ENCODE data around the gene SSU72.
A peak's percentile ranks its signal among the peaks of the same experiment; 100 is the strongest.
"Not testable (repeated sequence)": the region's sequence is repeated elsewhere in the genome, so short reads cannot be mapped to it uniquely, and the experiment has no call there.

The SSU72 gene

GRCh38 chr1:1534401-1535154, 40.1 kb downstream of the SSU72 start:
- H3K4me1 ChIP-seq (ENCODE audit: control extremely low read depth in 1 of 4, control insufficient read depth in 4 of 4, insufficient read depth in 4 of 4, low read length in 3 of 4) = peaks cover 0 to 5% (median 2%) of the 10 kb centered on the region in 4 experiments
- peaks cover under 1 to 17% (median 11%) of the 10 kb centered on the region in 4 experiments for H3K36me3 ChIP-seq (ENCODE audit: control insufficient read depth in 4 of 4, insufficient read depth in 4 of 4, low read length in 3 of 4)
- H3K27me3 ChIP-seq (replicated peaks in 2 of 5; ENCODE audit: control insufficient read depth in 4 of 5, insufficient read depth in 5 of 5, low read length in 4 of 5) = peaks cover 0 to 5% (median 0%) of the 10 kb centered on the region in 5 experiments
- CTCF ChIA-PET = no interaction called here
- WGBS (ENCODE audit: insufficient coverage) = 100% methylated on average over 7 of the region's 31 CpGs
- peaks cover 0 to 7% (median 4%) of the 10 kb centered on the region in 5 experiments for H3K9me3 ChIP-seq (ENCODE audit: control extremely low read depth in 1 of 5, control insufficient read depth in 4 of 5, insufficient read depth in 2 of 5, low read depth in 1 of 5, low read length in 4 of 5)
- H3K4me3 ChIP-seq (ENCODE audit: control insufficient read depth in 1 of 7, extremely low read depth in 1 of 7, insufficient read depth in 4 of 7, low read depth in 2 of 7, low read length in 6 of 7) = no peak overlapping the region
- H3K27ac ChIP-seq (ENCODE audit: insufficient read depth in 1 of 2, low read depth in 1 of 2, low read length in 2 of 2, poor library complexity in 1 of 2, severe bottlenecking in 2 of 2) = no peak overlapping the region
- DNase-seq = no peak
- POLR2A ChIA-PET = no interaction called here

GRCh38 chr1:1533894-1534291, 40.8 kb downstream of the SSU72 start:
- DNase-seq; H3K27ac ChIP-seq (ENCODE audit: insufficient read depth in 1 of 2, low read depth in 1 of 2, low read length in 2 of 2, poor library complexity in 1 of 2, severe bottlenecking in 2 of 2); H3K9me3 ChIP-seq (ENCODE audit: control extremely low read depth in 1 of 5, control insufficient read depth in 4 of 5, insufficient read depth in 2 of 5, low read depth in 1 of 5, low read length in 4 of 5); H3K27me3 ChIP-seq (replicated peaks in 2 of 5; ENCODE audit: control insufficient read depth in 4 of 5, insufficient read depth in 5 of 5, low read length in 4 of 5); H3K4me3 ChIP-seq (ENCODE audit: control insufficient read depth in 1 of 7, extremely low read depth in 1 of 7, insufficient read depth in 4 of 7, low read depth in 2 of 7, low read length in 6 of 7); CTCF ChIA-PET; H3K4me1 ChIP-seq (ENCODE audit: control extremely low read depth in 1 of 4, control insufficient read depth in 4 of 4, insufficient read depth in 4 of 4, low read length in 3 of 4); POLR2A ChIA-PET: not testable (repeated sequence)
- 97% methylated on average over 6 of the region's 18 CpGs for WGBS (ENCODE audit: insufficient coverage)
- peaks cover 3 to 22% (median 14%) of the 10 kb centered on the region in 4 experiments for H3K36me3 ChIP-seq (ENCODE audit: control insufficient read depth in 4 of 4, insufficient read depth in 4 of 4, low read length in 3 of 4)

DNA sequence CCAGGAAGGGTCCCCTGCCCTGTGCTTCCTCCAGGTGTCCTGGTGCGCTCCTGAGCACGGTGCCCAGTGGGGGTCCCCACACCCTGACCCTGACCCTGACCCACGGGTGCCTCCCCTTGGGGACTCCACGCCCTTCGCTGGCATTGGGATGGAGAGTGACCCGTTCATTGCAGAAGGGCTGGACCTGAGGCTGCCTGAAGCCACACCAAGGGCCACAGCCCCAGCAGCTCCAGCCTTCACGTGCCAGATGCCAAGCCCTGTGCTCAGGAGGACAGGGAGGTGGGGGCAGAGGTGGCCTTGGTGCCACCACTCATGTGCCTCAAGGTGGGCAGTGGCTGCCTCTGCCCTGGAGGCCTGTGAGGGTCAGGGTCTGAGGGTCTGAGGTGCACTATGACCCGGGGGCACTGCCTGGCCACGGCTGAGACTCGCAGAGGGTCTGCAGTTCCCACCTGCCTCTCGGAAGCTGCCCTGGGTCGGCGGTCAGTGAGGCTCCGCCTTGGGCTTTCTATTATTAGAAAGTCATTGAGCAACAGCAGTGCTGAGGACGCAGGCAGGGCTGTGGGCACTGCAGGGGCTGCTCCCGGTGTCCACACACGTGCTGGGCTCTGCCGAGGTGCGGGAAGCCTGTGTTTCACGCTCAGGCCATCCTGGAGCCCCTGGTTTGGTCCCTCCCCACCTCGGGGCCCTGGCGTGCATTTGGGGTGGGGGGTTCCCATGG, 41.3 kb downstream of the SSU72 start:
- CTCF ChIA-PET; H3K4me1 ChIP-seq (ENCODE audit: control extremely low read depth in 1 of 4, control insufficient read depth in 4 of 4, insufficient read depth in 4 of 4, low read length in 3 of 4); H3K4me3 ChIP-seq (ENCODE audit: control insufficient read depth in 1 of 7, extremely low read depth in 1 of 7, insufficient read depth in 4 of 7, low read depth in 2 of 7, low read length in 6 of 7); H3K9me3 ChIP-seq (ENCODE audit: control extremely low read depth in 1 of 5, control insufficient read depth in 4 of 5, insufficient read depth in 2 of 5, low read depth in 1 of 5, low read length in 4 of 5); DNase-seq; H3K27ac ChIP-seq (ENCODE audit: insufficient read depth in 1 of 2, low read depth in 1 of 2, low read length in 2 of 2, poor library complexity in 1 of 2, severe bottlenecking in 2 of 2); H3K27me3 ChIP-seq (replicated peaks in 2 of 5; ENCODE audit: control insufficient read depth in 4 of 5, insufficient read depth in 5 of 5, low read length in 4 of 5); POLR2A ChIA-PET: not testable (repeated sequence)
- H3K36me3 ChIP-seq (ENCODE audit: control insufficient read depth in 4 of 4, insufficient read depth in 4 of 4, low read length in 3 of 4) = peaks cover 3 to 28% (median 17%) of the 10 kb centered on the region in 4 experiments
- 96% methylated on average over 7 of the region's 22 CpGs for WGBS (ENCODE audit: insufficient coverage)

DNA sequence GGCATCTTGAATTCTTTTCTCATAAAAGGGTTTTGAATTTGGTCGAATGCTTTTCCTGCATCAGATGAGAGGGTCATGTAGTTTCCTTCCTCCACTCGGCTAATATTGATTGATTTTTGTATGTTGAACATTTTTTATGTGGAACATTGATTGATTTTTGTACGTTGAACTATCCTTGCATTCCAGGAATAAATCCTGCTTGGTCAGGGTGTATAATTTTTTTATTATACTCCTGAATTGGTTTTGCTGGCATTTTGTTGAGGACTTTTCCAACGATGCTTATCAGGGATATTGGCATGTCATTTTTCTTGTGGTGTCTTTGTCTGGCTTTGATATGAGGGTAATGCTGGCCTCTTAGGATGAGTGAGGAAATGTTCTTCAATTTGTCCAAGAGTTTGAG, 42.7 kb downstream of the SSU72 start:
- Histone ChIP-seq H3K27ac (ENCODE audit: insufficient read depth in 1 of 2, low read depth in 1 of 2, low read length in 2 of 2, poor library complexity in 1 of 2, severe bottlenecking in 2 of 2) (no peak overlapping the region), H3K36me3 (ENCODE audit: control insufficient read depth in 4 of 4, insufficient read depth in 4 of 4, low read length in 3 of 4) (peaks cover 3 to 39% (median 23%) of the 10 kb centered on the region in 4 experiments), H3K4me1 (ENCODE audit: control extremely low read depth in 1 of 4, control insufficient read depth in 4 of 4, insufficient read depth in 4 of 4, low read length in 3 of 4) (no peaks in the 10 kb centered on the region), H3K4me3 (ENCODE audit: control insufficient read depth in 1 of 7, extremely low read depth in 1 of 7, insufficient read depth in 4 of 7, low read depth in 2 of 7, low read length in 6 of 7) (no peak overlapping the region), H3K27me3 (replicated peaks in 2 of 5; ENCODE audit: control insufficient read depth in 4 of 5, insufficient read depth in 5 of 5, low read length in 4 of 5) (no peaks in the 10 kb centered on the region), H3K9me3 (ENCODE audit: control extremely low read depth in 1 of 5, control insufficient read depth in 4 of 5, insufficient read depth in 2 of 5, low read depth in 1 of 5, low read length in 4 of 5) (peaks cover 0 to 9% (median 6%) of the 10 kb centered on the region in 5 experiments)
- DNase-seq = peak in 1 of 3 donors; percentile 26
- CTCF ChIA-PET = no interaction called here
- 92% methylated on average over 3 of the region's 4 CpGs for WGBS (ENCODE audit: insufficient coverage)
- POLR2A ChIA-PET = no interaction called here

- CTCF ChIA-PET = interaction anchor here (1.5 kb wide), 1 partner anchor 9 kb away, joined by 3 read pairs; no protein-coding TSS in a partner anchor
- H3K27me3 ChIP-seq (replicated peaks in 2 of 5; ENCODE audit: control insufficient read depth in 4 of 5, insufficient read depth in 5 of 5, low read length in 4 of 5) = no peaks in the 10 kb centered on the region
- H3K36me3 ChIP-seq (ENCODE audit: control insufficient read depth in 4 of 4, insufficient read depth in 4 of 4, low read length in 3 of 4) = peaks cover 4 to 40% (median 24%) of the 10 kb centered on the region in 4 experiments
- DNase-seq = no peak
- H3K27ac ChIP-seq (ENCODE audit: insufficient read depth in 1 of 2, low read depth in 1 of 2, low read length in 2 of 2, poor library complexity in 1 of 2, severe bottlenecking in 2 of 2) = no peak overlapping the region
- peaks cover 0 to 9% (median 6%) of the 10 kb centered on the region in 5 experiments for H3K9me3 ChIP-seq (ENCODE audit: control extremely low read depth in 1 of 5, control insufficient read depth in 4 of 5, insufficient read depth in 2 of 5, low read depth in 1 of 5, low read length in 4 of 5)
- POLR2A ChIA-PET = no interaction called here
- H3K4me3 ChIP-seq (ENCODE audit: control insufficient read depth in 1 of 7, extremely low read depth in 1 of 7, insufficient read depth in 4 of 7, low read depth in 2 of 7, low read length in 6 of 7) = no peak overlapping the region
- H3K4me1 ChIP-seq (ENCODE audit: control extremely low read depth in 1 of 4, control insufficient read depth in 4 of 4, insufficient read depth in 4 of 4, low read length in 3 of 4) = no peaks in the 10 kb centered on the region
- 100% methylated on average over 7 of the region's 8 CpGs for WGBS (ENCODE audit: insufficient coverage)
Measured at GRCh38 chr1:1529936-1530335, 44.7 kb downstream of the SSU72 start.

DNA sequence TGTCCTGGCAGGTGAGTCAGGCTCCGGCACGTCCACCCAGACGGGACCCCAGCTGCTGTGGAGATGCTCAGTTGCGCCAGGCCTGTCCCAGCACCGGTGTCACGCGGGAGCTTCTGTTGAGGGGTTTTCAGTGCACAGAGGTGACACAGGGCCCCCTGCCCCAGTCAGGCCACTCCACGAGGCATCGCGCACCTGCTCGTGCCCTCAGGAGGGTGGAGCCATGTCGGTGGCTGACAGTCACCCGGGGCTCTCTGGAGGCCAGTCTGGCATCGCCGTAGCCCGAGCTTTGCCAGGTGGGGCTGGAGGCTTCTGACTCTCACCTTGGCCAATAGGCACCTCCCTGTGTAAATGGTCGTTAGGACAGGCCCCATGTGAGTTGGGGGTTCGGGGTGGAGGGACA, 45.3 kb downstream of the SSU72 start:
- POLR2A ChIA-PET = no interaction called here
- H3K36me3 ChIP-seq (ENCODE audit: control insufficient read depth in 4 of 4, insufficient read depth in 4 of 4, low read length in 3 of 4) = peaks cover 4 to 40% (median 22%) of the 10 kb centered on the region in 4 experiments

More for the DNA sequence above, 45.3 kb downstream of the SSU72 start:
- H3K4me3 ChIP-seq (ENCODE audit: control insufficient read depth in 1 of 7, extremely low read depth in 1 of 7, insufficient read depth in 4 of 7, low read depth in 2 of 7, low read length in 6 of 7) = no peak overlapping the region
- H3K4me1 ChIP-seq (ENCODE audit: control extremely low read depth in 1 of 4, control insufficient read depth in 4 of 4, insufficient read depth in 4 of 4, low read length in 3 of 4) = no peaks in the 10 kb centered on the region
- no peaks in the 10 kb centered on the region for H3K27me3 ChIP-seq (replicated peaks in 2 of 5; ENCODE audit: control insufficient read depth in 4 of 5, insufficient read depth in 5 of 5, low read length in 4 of 5)
- no peak overlapping the region for H3K27ac ChIP-seq (ENCODE audit: insufficient read depth in 1 of 2, low read depth in 1 of 2, low read length in 2 of 2, poor library complexity in 1 of 2, severe bottlenecking in 2 of 2)
- H3K9me3 ChIP-seq (ENCODE audit: control extremely low read depth in 1 of 5, control insufficient read depth in 4 of 5, insufficient read depth in 2 of 5, low read depth in 1 of 5, low read length in 4 of 5) = peaks cover 0 to 9% (median 6%) of the 10 kb centered on the region in 5 experiments
- 95% methylated on average over 15 of the region's 18 CpGs for WGBS (ENCODE audit: insufficient coverage)
- no peak for DNase-seq
- CTCF ChIA-PET = no interaction called here
